Neural crest cell (in vitro differentiated cells): Measurements from ENCODE around the gene ARHGAP15. TPM values are rescaled to one million over a fixed set of nuclear protein-coding genes. Genes with fewer than 3 reads are reported as not detected.

Source experiments
- DNase-seq: peaks from one replicate; pipeline ENCODE4 v3.0.0; 2021; ENCODE audit warnings: low read depth, mixed read lengths, low spot score
- H3K27ac Mint-ChIP-seq: one replicate; pipeline ENCODE4 v1.8.0; 2021; ENCODE audit warnings: mild to moderate bottlenecking, mixed read lengths; ENCODE audit not compliant: unreplicated experiment
- H3K27me3 Mint-ChIP-seq: 2 replicates; pipeline ENCODE4 v1.8.0; 2021; ENCODE audit warnings: low read depth, mild to moderate bottlenecking, mixed read lengths
- H3K36me3 Mint-ChIP-seq: 2 replicates; pipeline ENCODE4 v1.8.0; 2021; ENCODE audit warnings: low read depth, mild to moderate bottlenecking, mixed read lengths
- H3K4me1 Mint-ChIP-seq: 2 replicates; pipeline ENCODE4 v1.8.0; 2021; ENCODE audit warnings: mixed read lengths
- H3K4me3 Mint-ChIP-seq: one replicate; pipeline ENCODE4 v1.8.0; 2021; ENCODE audit warnings: mild to moderate bottlenecking, mixed read lengths
- H3K9me3 Mint-ChIP-seq: 2 replicates; pipeline ENCODE4 v1.8.0; 2021; ENCODE audit warnings: mixed read lengths
- total RNA-seq: library from RNA; stranded (reverse); gene quantifications from 2 replicates; pipeline ENCODE4 v1.2.1, GENCODE V29; 2021
- TF ChIP-seq, protein P1 (sequence below): fragments of 200-600 bp; sonication (generic); conservative IDR thresholded peaks from 2 replicates; pipeline ENCODE4 v1.5.0; 2021; ENCODE audit warnings: antibody characterized with exemption, mild to moderate bottlenecking

The ARHGAP15 gene
- total RNA-seq, 1 donor from 2014 or later = 2.8 TPM

DNA sequence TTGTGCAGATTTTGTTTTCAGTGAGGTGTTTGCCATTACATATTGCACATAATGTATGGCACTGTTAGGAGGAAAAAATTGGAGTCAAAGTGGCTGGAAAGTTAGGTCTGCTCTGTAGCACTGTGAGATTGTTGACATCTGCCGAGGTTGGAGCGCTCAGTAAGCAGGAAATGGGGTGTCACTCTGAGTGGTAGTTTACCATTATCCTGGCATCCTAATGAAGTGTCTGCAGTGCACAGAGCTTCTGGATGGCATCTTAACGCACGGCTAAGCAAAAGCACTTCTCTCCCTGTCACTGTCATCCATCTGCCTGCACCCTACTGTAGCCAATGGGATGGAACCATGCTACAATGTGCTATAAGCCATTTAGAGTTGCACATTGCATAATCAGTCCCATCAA, 561.9 kb downstream of the ARHGAP15 start:
- Mint-ChIP-seq H3K4me1 (peaks cover 25% of the 10 kb centered on the region), H3K27me3 (peaks cover 2% of the 10 kb centered on the region), H3K4me3 (no peak overlapping the region)

DNA sequence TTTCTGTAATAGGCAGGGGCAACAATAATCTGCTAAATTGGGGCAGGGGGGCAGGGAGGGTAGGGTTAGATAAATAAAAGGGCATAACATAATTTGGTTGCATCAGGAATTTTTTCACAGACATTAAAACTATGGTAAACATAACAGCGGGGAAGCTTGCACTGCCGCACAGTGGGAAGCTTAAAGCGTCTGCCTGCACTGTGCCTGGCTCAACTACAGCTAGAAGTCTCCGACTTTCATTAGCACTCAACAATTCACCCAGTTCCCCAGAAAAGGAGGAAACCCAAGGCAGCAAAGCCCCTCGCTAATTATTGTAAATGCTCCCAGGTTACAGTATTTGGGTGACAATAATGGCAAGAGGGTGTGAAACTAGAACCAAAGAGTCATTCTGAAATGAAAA, 562.9 kb downstream of the ARHGAP15 start:
- Mint-ChIP-seq H3K4me3 (no peak overlapping the region), H3K27me3 (peaks cover 2% of the 10 kb centered on the region), H3K9me3 (no peaks in the 10 kb centered on the region), H3K4me1 (peaks cover 19% of the 10 kb centered on the region), H3K27ac (no peak overlapping the region), H3K36me3 (no peaks in the 10 kb centered on the region)
- DNase-seq = no peak
- TF ChIP-seq, protein P1, sequence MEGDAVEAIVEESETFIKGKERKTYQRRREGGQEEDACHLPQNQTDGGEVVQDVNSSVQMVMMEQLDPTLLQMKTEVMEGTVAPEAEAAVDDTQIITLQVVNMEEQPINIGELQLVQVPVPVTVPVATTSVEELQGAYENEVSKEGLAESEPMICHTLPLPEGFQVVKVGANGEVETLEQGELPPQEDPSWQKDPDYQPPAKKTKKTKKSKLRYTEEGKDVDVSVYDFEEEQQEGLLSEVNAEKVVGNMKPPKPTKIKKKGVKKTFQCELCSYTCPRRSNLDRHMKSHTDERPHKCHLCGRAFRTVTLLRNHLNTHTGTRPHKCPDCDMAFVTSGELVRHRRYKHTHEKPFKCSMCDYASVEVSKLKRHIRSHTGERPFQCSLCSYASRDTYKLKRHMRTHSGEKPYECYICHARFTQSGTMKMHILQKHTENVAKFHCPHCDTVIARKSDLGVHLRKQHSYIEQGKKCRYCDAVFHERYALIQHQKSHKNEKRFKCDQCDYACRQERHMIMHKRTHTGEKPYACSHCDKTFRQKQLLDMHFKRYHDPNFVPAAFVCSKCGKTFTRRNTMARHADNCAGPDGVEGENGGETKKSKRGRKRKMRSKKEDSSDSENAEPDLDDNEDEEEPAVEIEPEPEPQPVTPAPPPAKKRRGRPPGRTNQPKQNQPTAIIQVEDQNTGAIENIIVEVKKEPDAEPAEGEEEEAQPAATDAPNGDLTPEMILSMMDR = no peak

More for the DNA sequence above, 561.9 kb downstream of the ARHGAP15 start:
- Mint-ChIP-seq H3K36me3 (no peaks in the 10 kb centered on the region), H3K9me3 (no peaks in the 10 kb centered on the region), H3K27ac (no peak overlapping the region)
- TF ChIP-seq, protein P1 = no peak
- DNase-seq = no peak

GRCh38 chr2:143692967-143693366, 563.7 kb downstream of the ARHGAP15 start:
- Mint-ChIP-seq H3K27me3 (peaks cover 2% of the 10 kb centered on the region), H3K9me3 (no peaks in the 10 kb centered on the region), H3K27ac (no peak overlapping the region), H3K4me3 (no peak overlapping the region), H3K4me1 (peaks cover 19% of the 10 kb centered on the region), H3K36me3 (no peaks in the 10 kb centered on the region)
- TF ChIP-seq, protein P1 = no peak
- DNase-seq = no peak

- Mint-ChIP-seq H3K9me3 (no peaks in the 10 kb centered on the region), H3K27ac (no peak overlapping the region), H3K4me3 (no peak overlapping the region), H3K27me3 (peaks cover 2% of the 10 kb centered on the region), H3K36me3 (no peaks in the 10 kb centered on the region), H3K4me1 (peaks cover 15% of the 10 kb centered on the region)
- DNase-seq = no peak
- TF ChIP-seq, protein P1 = no peak
Observed at GRCh38 chr2:143694335-143694734, 565.1 kb downstream of the ARHGAP15 start.

DNA sequence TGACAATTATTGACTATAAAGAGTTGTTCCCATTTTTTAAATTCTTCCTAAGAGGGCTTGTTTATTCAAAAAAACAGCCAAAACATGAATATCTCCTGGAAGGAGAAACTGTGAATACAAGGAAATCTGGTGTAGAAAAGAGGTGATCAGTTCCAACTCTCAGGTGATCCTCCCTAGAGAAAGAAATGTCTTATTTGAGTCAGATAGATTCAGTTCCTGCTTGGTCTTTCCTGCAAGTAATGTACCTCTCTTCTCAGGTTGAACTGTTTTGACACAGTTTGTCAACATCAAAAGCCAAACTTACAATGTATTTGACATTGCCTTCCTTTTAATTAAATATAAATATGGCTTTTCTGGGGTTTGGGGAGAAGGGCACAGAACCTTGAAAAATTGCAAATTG, 567.4 kb downstream of the ARHGAP15 start:
- DNase-seq = no peak
- Mint-ChIP-seq H3K9me3 (no peaks in the 10 kb centered on the region), H3K27ac (no peak overlapping the region), H3K4me3 (no peak overlapping the region), H3K27me3 (peaks cover 2% of the 10 kb centered on the region), H3K36me3 (no peaks in the 10 kb centered on the region), H3K4me1 (peaks cover 15% of the 10 kb centered on the region)
- TF ChIP-seq, protein P1 = no peak

GRCh38 chr2:143697744-143698143, 568.5 kb downstream of the ARHGAP15 start:
- Mint-ChIP-seq H3K4me1 (peaks cover 4% of the 10 kb centered on the region), H3K4me3 (no peak overlapping the region), H3K27ac (no peak overlapping the region), H3K27me3 (peaks cover 2% of the 10 kb centered on the region), H3K36me3 (peaks cover 2% of the 10 kb centered on the region), H3K9me3 (peaks cover under 1% of the 10 kb centered on the region)
- no peak for DNase-seq
- TF ChIP-seq, protein P1 = no peak
